ENCODE measurements around the gene SPTSSA. TPM values are rescaled to one million over a fixed set of nuclear protein-coding genes. Genes with fewer than 3 reads are reported as not detected.
"Not testable (repeated sequence)": the region's sequence is repeated elsewhere in the genome, so short reads cannot be mapped to it uniquely, and the experiment has no call there.

SPTSSA gene
- total RNA-seq, 4 donors from 2014 or later = 10.7 to 22.7 (median 16.5) TPM

DNA sequence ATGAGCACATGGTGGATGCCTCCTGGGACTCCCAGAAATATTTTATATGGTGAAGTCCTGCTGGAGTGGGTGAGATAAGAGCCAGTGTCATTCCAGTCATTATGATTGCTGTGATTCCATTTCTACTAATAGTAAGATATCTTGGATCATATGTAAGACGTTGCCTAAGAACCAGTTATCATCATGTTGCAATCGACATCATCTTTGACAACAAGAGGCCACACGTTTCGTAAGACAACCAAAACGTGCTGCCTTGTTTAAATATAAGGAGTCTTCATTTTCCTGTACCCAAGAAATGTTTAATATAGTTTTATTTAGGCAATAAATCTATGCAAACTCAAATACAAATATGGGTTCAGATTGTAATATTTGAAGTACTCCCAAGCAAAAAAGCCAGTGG lies 58.4 kb downstream of the SPTSSA start:
- 55 to 56% methylated on average over 5 of the region's 5 CpGs for WGBS, 2 donors
- intact Hi-C loops (cut with DNase I; ENCODE audit: low total_unique reads) = no loop called here
- no peak overlapping the region for H3K4me3 ChIP-seq (ENCODE audit: low read depth, poor library complexity, severe bottlenecking)

DNA sequence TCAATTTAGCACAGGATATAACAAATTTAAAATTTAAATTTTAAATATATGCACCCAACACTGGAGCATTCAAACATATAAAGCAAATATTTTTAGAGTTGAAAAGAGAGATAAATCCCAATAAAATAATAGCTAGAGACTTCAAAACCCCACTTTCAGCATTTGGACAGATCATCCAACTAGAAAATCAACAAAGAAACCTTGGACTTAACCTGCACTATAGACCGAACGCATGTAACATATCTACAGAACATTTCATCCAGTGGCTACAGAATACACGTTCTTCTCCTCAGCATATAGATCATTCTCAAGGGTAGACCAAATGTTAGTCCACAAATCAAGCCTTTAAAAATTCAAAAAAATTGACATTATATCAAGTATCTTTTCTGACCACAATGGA lies 64.0 kb downstream of the SPTSSA start:
- WGBS, 2 donors = 74 to 75% methylated on average over 3 of the region's 3 CpGs
- TF ChIP-seq, protein P1, sequence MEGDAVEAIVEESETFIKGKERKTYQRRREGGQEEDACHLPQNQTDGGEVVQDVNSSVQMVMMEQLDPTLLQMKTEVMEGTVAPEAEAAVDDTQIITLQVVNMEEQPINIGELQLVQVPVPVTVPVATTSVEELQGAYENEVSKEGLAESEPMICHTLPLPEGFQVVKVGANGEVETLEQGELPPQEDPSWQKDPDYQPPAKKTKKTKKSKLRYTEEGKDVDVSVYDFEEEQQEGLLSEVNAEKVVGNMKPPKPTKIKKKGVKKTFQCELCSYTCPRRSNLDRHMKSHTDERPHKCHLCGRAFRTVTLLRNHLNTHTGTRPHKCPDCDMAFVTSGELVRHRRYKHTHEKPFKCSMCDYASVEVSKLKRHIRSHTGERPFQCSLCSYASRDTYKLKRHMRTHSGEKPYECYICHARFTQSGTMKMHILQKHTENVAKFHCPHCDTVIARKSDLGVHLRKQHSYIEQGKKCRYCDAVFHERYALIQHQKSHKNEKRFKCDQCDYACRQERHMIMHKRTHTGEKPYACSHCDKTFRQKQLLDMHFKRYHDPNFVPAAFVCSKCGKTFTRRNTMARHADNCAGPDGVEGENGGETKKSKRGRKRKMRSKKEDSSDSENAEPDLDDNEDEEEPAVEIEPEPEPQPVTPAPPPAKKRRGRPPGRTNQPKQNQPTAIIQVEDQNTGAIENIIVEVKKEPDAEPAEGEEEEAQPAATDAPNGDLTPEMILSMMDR (IDR thresholded peaks at IDR 0.05) = no peak
- TF ChIP-seq POLR2A (IDR thresholded peaks at IDR 0.05) = no peak
- H3K4me3 ChIP-seq (ENCODE audit: low read depth, poor library complexity, severe bottlenecking) = no peak overlapping the region
- no peak for DNase-seq (ENCODE audit: low spot score in 2 of 2)
- intact Hi-C loops (cut with DNase I; ENCODE audit: low total_unique reads) = no loop called here

More for the DNA sequence above, 58.4 kb downstream of the SPTSSA start:
- no peak for DNase-seq (ENCODE audit: low spot score in 2 of 2)
- TF ChIP-seq, protein P1 (IDR thresholded peaks at IDR 0.05) = no peak
- TF ChIP-seq POLR2A (IDR thresholded peaks at IDR 0.05) = no peak

DNA sequence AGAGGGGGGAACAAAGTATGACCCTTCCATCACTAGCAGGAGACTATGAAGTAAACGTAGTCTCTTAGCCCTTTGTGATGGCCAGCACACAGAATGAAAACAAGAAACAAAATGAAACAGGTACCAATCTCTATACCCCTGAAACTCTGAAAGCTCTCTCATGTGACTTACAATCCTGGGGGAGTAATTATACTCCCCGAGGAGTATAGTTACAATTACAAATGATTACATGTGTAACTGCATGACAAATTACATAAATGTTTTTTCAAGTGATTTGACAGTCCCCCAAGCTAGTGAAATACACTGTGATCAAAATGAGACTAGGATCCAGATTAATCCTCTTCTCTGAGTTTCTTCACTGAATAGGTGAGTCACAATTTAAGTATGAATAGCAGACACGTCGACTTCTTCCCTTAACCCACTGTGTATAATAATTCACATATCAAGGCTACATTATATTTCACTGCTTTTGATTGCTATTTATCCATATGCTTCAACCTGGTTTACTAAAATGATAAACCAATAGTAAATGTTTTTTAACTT lies 74.0 kb downstream of the SPTSSA start:
- 35 to 55% methylated on average over 4 of the region's 4 CpGs for WGBS, 2 donors
- no peak for DNase-seq (ENCODE audit: low spot score in 2 of 2)
- TF ChIP-seq POLR2A (IDR thresholded peaks at IDR 0.05) = no peak
- TF ChIP-seq, protein P1 (IDR thresholded peaks at IDR 0.05) = no peak
- no peak overlapping the region for H3K4me3 ChIP-seq (ENCODE audit: low read depth, poor library complexity, severe bottlenecking)
- intact Hi-C loops (cut with DNase I; ENCODE audit: low total_unique reads) = no loop called here

DNA sequence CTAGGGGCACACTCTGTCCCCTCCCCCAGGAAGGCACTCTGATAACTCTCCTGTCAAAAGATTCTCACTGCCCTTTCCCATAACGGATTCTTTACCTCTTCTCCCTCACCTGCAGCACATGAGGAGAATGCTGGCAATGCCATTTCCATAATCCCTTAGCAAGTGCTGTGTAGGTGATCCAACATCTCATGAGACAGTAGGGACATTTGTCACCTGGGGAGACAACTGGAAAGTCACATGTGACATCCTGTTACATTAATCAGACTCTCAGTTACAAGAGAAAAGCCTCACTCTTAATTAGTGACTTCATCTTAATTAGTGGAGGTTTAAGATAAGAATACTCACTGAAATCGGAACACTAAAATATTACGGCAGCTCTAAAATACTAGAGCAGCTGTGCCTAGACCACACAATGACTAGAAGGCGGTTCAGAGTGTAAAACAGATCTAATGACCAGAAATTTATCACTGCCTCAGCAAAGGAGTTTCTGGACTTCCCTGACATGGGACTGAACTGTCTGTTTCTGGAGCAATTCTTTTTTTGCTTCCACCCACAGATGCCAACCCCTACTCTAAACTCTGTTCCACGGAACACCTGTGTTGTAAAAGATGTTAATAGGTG lies 75.1 kb downstream of the SPTSSA start:
- no peak overlapping the region for H3K4me3 ChIP-seq (ENCODE audit: low read depth, poor library complexity, severe bottlenecking)
- TF ChIP-seq, protein P1 (IDR thresholded peaks at IDR 0.05) = no peak
- no peak for TF ChIP-seq POLR2A (IDR thresholded peaks at IDR 0.05)
- intact Hi-C loops (cut with DNase I; ENCODE audit: low total_unique reads) = no loop called here
- DNase-seq (ENCODE audit: low spot score in 2 of 2) = no peak
- 81 to 84% methylated on average over 5 of the region's 5 CpGs for WGBS, 2 donors

DNA sequence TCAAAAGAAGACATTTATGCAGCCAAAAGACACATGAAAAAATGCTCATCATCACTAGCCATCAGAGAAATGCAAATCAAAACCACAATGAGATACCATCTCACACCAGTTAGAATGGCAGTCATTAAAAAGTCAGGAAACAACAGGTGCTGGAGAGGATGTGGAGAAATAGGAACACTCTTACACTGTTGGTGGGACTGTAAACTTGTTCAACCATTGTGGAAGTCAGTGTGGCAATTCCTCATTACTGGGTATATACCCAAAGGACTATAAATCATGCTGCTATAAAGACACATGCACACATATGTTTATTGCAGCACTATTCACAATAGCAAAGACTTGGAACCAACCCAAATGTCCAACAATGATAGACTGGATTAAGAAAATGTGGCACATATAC lies 76.2 kb downstream of the SPTSSA start:
- intact Hi-C loops (cut with DNase I; ENCODE audit: low total_unique reads); H3K4me3 ChIP-seq (ENCODE audit: low read depth, poor library complexity, severe bottlenecking); DNase-seq (ENCODE audit: low spot score in 2 of 2): not testable (repeated sequence)

DNA sequence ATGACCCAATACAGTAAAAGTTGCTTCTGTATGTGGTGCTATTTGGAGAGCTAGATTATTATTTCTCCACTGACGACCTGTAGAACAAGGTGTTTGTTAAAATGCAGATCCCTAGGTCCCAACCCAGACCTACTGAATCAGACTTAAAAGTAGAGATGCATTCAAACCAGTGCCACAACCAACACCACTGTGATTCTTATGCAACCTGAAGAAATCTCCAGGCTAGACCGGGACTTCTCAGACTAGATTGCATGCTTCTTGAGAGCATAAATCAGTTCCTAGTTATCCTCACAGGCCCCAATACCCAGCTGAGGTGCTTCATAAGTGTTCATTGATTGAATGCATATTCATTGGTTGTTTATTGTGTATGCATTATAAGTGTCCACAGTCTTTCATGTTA lies 78.2 kb downstream of the SPTSSA start:
- WGBS, 2 donors = 64 to 79% methylated on average over 2 of the region's 2 CpGs
- no peak for TF ChIP-seq POLR2A (IDR thresholded peaks at IDR 0.05)
- TF ChIP-seq, protein P1 (IDR thresholded peaks at IDR 0.05) = no peak
- intact Hi-C loops (cut with DNase I; ENCODE audit: low total_unique reads) = no loop called here
- no peak for DNase-seq (ENCODE audit: low spot score in 2 of 2)
- H3K4me3 ChIP-seq (ENCODE audit: low read depth, poor library complexity, severe bottlenecking) = no peak overlapping the region

Other genes with a start within 250 kb of the SPTSSA start
- 10 to 100 TPM; 55.2 to 63.3 (median 60.2) TPM for gene EAPP, start 77.5 kb upstream of the SPTSSA start, total RNA-seq
- gene SNX6, start 167.9 kb upstream of the SPTSSA start, total RNA-seq = 10 to 100 TPM; 66.9 to 74.6 (median 73.5) TPM